ENCODE results near the gene MPC1.

- TF ChIP-seq CTCF (IDR thresholded peaks at IDR 0.05; ENCODE audit: low read depth, low read length, poor library complexity, severe bottlenecking) (no peak), EZH2phosphoT487 (IDR thresholded peaks at IDR 0.05; ENCODE audit: borderline replicate concordance, low read length) (no peak)
Measured at GRCh38 chr6:166333172-166333995, 49.4 kb downstream of the MPC1 start.
